Activated CD4-positive, alpha-beta T cell treated with anti-CD3 and anti-CD28 coated beads for 48 hours (primary cell): Measurements from ENCODE around the gene ZHX3.
"Not testable (repeated sequence)": the region's sequence is repeated elsewhere in the genome, so short reads cannot be mapped to it uniquely, and the experiment has no call there.

Experiments
- DNase-seq: peaks from one replicate; pipeline ENCODE4 v3.0.0-alpha.2; 2020

Gene ZHX3

DNA sequence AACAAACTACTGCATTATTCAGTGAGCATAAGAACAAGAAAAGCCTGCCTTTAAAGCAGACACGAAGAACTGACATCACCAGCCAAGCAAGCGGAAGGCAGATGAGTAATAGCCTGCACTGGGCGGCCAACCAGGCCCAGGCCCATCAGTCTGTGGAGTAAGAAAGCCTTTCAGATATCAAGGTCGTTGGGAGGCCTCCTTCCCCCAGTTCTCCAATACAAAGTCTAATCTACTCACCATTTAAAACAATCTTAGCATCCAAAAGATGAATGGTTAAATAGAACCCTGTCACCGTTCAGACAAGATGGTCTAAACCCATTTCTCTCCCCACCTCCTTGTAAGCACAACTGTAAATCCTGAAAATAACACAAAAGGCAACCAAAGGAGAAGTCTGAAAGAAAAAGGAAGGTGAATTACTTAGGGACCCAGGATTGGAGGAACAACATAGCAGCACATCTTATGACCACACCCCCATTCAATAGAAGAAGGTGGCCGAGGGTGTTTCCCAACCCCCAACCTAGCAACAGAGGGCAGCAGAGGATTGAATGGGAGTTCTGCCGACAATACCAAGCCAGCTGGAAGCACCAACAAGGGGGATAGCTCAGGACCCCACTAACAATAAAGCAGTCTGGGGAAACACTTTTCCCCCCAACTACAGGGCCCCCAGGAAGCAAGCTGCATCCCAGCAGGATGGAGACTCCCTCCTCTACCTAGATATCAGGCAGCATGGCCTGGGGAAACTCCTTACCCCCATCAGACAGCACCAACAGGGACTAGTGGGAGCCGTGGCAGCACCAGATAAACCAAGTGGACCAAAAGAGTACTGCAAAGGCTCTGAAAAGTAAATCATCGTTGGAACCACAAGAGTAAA lies 67.9 kb downstream of the ZHX3 start:
- DNase-seq = no peak

DNA sequence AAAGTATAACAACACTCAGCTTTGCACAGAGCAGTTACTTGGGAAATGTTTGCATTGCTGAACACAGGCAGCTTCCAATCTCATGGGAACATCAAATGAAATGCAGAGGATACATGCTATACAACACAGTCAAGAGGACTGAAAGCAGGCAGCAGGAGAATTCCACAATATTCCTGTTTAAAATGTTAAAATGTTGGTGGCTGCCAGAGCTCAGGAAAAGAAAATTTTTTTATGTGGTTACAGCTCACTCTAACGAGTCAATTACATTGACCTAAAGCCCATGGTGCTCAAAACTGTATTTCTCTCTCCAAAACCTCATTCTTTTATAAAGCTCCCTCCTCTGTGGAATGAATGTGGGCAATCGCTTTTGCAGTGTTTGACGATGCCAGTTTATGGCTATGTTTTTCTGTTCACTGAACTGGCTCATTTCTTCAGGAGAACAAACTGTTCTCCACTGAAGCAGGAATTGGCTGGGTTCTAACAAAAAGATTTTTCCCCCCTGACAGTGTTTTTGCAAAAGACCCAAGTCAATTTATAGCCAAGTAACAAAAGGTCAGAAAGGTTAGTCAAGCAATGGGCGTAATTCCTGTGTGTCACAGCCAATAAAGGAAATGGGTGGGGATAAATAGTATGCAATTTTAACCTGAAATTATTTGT lies 69.0 kb downstream of the ZHX3 start:
- DNase-seq = no peak

DNA sequence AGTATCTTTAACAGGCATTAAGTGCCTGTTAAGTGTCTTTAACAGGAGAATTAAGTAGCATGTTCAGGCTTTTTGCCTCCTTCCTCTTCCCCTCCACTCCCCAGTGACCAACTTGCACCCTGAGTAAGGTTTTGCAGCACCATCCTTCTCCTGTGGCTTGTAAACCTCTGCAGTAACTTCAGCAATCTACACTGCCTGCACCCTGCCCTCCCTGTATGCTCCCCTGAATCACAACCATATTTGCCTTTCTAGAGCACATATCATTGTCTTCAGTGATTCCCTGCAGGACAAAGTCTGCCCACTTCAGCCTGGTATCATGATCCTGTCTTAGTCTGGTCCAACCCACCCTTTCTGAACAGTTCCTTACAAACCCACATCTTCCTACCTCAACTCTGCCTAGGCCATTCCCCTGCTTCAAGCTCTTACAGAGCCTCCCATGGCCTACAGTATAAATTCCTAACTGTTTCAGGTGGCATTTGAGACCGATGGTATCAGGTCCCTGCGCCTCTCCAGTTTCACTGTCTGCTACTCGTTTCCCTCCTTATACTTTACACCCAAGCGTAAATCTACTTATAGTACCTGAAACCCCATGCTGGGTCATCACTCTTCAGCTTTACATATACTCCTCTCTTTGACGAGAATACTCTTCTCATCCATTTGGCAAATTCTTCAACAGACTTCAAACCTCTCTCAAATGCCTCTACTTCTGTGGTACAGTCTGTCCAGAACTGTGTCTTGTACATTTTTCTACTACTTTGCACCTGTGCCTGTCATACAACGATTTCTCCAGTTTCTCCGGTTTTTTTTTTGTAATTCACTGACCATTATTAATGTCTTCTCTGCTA lies 69.8 kb downstream of the ZHX3 start:
- DNase-seq = no peak

DNA sequence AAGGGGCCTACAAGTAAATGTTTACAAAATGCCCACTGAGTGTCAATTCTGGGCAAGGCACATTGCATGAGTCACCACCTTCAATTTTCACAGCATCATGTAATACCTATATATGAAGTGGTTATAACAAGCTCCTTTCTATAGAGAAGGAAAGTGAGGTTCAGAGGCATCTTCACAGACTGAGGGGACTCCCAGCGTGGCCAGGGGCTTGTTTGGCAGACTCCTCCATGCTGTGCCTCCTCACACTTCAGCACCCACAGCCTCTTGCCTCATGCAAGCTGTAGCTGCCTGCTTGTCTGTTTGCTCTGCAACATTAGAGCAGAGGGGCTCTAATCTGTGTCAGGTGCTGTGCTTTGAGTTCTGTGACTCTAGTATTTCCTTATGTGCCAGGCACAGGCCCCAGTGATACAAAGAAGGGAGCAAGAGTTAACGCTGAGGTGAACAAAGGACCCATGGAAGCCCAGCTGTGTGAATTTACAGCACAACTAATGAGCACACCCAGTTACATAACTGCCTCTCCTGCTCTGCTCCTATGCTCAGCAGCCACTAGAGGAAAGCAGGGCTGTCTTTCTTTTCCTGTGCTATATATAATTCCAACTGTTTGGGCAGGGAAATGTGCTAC lies 72.3 kb downstream of the ZHX3 start:
- no peak for DNase-seq

DNA sequence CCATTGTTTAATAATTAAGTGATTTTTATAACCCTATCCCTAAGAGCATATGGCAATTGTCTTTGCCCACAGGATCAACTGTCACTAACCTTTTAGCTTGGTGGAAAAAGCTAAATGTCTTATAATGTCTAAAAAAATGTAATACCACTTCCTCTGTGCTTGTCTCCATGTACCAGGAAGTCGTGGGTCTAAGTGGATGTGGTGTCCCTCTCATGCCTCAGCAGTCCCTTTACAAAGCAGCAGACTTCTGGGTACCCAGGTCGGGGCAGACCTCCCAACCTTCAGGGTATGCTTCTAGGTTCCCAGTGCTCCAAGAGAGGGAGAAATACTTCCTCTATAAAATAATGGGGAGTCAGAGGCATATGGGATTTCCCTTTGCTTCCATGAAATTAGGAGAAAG lies 74.7 kb downstream of the ZHX3 start:
- DNase-seq = no peak

DNA sequence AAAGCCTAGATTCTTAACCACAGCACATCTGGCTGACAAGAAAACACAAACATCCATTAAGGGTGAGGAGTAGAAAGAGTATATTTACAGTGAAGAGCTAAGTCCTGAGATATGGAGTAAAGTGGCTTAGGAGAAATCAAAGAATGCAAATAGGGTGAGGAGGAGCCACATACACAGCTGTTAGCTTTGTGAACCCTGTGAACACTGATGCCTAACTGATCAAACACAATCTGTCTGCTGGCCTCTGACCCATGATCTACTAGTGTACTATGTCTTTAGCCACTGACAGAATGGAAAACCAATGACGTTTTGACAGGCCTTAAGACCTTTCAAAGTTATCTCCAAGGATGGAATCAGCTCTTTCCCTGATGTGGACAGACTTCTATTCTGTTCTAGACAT lies 75.2 kb downstream of the ZHX3 start:
- DNase-seq = no peak

DNA sequence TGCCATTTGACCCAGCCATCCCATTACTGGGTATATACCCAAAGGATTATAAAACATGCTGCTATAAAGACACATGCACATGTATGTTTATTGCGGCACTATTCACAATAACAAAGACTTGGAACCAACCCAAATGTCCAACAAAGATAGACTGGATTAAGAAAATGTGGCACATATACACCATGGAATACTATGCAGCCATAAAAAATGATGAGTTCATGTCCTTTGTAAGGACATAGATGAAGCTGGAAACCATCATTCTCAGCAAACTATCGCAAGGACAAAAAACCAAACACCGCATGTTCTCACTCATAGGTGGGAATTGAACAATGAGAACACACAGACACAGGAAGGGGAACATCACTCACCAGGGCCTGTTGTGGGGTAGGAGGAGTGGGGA lies 80.3 kb downstream of the ZHX3 start:
- not testable (repeated sequence) for DNase-seq

DNA sequence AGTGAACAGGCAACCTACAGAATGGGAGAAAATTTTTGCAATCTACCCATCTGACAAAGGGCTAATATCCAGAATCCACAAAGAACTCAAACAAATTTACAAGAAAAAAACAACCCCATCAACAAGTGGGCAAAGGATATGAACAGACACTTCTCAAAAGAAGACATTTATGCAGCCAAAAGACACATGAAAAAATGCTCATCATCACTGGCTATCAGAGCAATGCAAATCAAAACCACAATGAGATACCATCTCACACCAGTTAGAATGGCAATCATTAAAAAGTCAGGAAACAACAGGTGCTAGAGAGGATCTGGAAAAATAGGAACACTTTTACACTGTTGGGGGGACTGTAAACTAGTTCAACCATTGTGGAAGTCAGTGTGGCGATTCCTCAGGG lies 80.7 kb downstream of the ZHX3 start:
- DNase-seq = not testable (repeated sequence)

DNA sequence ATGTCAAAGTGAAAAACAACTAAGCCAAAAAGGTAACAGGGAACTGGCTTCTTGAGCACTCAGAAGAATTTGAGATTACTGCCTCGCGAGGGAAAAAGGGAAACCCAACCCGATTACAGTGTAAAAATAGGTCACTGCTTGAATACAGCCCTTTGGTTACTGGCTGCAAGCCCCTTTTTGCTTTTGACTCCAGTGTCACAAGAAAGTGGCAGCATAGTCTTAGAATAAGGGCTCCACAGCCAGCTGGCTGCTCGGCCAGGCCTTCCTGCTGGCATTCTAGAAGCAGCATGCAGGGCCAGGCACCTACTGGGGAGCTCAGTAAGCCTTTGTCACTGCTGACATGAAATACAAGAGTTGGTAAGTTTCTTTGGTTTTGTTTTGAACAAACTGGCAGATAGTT lies 83.0 kb downstream of the ZHX3 start:
- DNase-seq = no peak

DNA sequence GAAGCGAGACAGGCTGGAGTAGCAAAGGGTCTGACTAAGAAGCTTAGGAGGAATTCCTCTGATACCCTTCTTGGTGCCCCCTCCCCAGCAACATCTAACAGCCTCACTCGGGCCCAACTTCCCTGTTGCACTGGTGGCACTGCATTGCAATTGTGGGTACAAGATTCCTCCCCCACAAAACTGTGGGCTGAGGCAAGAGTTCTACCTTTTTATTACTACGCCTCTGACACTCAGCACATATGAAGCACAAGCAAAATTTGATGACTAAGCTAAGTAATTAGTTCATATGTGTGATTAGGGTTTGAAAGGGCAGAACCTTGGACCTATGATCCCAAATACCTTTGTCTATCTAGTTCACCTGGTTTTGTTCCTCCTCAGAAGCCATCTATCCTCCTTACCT lies 83.5 kb downstream of the ZHX3 start:
- DNase-seq = no peak

DNA sequence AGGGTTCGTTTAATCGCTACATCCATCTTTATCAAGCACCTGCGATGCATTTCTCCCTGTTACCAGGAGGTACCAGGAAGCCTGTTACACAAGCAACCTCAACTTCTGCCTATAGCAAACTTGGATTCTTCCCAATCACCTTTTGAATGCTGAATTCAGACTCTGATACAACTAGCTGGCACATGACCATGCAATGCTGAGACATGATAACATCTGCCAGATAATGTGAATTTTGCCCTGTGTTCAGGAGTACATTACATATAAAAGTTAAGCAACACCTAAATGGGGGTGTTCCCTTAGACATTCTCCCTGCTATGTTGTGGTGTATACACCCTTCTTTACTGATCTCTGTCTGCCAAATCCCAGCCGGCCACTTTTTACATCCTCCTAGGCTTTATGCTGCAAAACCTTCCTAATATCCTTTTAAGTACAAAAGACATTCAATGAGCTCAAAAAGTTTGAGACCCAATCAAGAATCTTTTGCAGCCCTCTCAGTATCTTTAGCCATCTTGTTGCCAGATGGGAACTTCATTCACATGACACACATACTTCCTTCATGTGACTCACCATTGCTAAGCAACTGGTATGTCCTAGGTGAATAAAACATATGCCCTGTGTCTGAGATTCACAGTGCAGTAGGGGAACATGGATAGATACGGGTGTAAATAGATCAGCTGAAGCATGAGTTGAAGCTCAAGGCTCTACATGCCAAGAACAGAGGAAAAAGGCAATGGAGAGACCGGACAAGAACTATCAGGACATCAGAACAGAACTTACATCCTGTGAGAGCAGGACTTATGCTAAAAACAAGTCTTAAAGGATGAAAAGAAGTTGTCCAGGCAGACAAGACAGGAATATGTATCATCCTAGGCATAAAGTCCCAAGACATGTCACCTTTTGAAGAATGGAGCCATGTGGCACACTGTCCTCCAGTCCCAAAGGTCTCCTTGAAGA lies 84.3 kb downstream of the ZHX3 start:
- DNase-seq = no peak

DNA sequence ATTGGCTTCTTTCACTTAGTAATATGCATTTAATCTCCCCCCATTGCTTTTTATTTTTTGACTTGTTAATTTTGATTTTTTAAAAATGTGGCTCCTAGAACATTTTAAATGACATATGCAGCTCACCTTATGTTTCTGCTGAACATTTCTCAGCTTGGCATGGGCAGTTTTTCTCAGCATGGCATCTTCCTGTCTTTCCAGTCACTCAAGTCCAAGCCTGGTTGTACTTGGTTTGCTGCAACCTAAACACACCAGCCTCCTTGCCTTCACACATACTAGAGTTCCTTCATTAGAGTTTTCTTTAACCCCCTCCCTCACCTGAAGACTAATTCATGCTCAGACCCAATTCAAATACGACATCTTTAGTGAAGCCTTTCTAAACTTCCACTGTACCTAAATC lies 86.4 kb downstream of the ZHX3 start:
- DNase-seq = no peak

DNA sequence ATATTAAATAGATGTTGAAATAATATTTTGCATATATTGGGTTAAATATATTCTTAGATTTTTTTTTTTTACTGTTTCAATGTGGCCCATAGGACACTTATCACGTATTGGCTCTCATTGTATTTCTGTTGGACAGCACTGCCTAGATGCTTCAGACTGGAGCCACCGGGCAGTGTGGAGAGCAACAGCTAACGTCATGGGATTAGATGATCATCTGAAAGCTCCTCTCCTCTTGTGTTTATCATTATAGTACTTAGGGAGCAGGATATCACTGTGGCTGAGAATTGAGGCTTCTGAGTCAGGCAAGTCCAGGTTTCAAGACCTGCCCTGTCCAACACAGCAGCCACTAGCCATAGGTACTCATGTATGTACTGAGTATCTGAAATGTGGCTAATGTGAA lies 87.4 kb downstream of the ZHX3 start:
- DNase-seq = no peak

DNA sequence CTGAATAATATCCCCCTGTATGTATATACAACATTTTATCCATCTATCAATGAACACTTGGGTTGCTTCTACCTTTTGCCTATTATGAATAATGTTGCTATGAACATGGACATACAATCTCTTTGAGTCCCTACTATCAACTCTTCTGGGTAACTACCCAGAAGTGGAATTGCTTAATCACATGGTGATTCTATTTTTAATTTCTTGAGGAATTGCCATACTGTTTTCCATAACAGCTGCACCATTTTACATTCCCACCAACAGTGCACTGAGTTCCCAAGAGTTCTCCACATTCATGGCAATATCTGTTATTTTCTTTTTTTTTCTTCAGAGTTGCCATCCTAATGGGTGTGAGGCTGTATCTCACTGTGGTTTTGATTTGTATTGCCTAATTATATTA lies 88.3 kb downstream of the ZHX3 start:
- DNase-seq = no peak

DNA sequence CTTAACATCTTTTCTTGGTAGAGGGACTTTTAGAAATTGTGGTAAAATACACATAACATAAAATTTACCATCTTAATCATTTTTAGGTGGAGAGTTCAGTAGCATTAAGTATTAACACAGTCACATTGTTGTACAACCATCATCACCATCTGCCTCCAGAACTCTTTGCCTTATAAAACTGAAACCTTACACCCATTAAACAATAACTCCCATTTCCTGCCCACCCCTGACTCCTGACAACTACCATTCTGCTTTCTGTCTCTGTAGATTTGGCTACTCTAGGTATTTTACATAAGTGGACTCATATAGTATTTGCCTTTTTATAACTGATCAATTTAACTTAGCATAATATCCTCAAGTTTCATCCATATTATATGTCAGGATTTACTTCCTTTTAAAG lies 88.7 kb downstream of the ZHX3 start:
- no peak for DNase-seq

DNA sequence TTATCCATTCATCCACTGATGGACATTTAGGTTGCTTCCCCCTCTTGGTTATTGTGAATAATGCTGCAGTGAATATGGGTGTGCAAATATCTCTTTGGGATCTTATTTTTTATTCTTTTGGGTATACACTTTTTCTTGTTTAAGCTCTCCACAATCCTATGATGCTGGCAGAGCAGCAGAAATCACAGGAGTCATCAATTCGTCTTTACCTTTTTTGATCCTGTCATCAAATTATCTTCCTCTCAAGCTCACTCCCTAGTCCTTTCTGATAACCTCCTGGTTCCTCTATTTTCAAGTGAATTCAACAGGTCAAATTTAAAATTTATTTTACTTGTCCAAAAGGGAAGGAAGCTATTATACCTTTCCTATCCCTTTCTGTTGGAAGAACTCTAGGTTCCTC lies 91.1 kb downstream of the ZHX3 start:
- DNase-seq = no peak

DNA sequence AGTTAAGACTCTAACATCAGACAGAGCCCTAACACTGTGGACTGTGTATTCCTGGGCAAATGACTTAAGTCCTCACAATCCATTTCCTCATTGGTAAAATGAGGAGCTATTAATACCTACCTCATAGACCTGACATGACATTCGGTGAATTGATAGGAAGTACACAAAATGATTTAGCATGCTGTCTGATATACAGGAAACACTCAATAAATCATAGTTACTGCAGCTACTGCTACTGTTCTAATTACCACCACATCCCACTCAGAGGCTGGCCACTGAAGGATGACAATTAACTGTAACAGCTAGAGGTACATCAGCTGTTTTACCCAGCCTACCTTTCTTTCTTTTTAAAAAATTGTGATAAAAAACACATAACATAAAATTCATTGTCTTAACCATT lies 92.4 kb downstream of the ZHX3 start:
- no peak for DNase-seq

DNA sequence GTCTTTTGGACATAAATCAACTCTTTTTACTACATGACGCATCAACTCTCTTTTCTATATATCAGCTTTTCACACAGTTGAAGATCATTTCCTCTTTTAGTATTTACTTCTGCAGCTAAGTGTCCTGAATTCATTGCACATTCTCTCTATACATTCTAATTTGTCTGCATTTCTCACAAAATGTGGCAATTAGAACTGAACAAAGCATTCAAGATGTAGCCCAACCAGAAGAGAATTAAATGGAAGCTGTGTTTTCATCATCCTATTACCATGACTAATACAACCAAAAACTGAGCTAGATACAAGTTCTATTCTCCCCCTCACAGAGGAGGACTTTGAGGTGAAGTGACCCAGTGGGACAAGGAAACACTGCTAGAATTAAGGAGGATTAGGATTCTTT lies 93.2 kb downstream of the ZHX3 start:
- DNase-seq = no peak

DNA sequence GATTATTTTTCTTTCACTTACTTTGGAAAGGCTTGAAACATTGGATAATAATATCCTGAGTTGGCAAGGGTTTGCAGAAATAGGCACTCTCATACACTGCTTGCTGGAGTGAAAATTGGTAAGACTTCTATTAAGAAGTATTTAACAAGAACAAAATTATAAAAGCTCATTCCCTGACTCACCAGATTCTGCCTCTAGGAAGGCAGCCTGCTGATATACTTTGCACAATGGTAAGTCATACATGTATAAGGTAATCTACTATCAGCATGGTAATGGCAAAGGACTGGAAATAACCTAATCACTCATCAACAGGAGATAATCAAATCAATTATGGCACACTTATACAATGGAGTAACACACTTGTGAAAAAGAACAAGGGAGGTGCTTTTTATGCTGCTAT lies 94.4 kb downstream of the ZHX3 start:
- no peak for DNase-seq

DNA sequence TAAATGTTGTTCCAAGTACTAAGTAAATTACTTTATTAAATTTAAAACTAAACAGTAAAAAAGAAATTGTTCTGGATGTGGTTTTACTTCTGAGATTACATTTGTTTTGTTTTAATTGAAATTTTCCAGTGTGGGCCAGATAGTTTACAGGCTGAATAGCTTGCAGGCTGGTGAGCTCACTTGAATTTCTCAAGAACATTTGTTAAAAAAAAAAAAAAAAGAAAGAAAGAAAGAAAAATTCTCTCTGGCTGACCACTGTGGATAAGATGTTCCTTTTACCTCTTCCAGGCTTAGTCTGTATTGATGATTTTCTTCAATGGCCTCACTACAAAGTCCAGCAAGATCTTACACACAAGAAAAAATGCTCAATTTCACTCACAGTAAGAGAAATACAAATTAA lies 94.8 kb downstream of the ZHX3 start:
- DNase-seq = no peak

DNA sequence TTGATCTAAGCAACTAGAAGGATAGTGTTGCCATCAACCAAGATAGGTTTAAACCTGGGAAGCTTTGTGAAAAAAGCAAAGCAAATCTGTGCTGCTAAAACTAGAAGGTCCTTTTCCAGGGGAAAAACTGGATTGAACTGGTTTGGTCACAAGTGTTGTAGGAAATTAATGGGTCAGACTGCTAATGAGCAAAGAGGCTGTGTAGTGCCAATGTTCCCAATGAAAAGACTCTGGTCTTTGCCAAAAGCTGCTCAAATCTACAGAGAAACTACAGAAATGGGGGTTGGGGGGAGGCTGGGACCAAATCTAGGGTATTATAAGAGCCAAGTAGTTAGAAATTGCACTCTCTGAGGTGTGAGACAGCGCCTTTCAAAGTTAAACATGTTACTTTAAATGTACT lies 95.2 kb downstream of the ZHX3 start:
- no peak for DNase-seq

DNA sequence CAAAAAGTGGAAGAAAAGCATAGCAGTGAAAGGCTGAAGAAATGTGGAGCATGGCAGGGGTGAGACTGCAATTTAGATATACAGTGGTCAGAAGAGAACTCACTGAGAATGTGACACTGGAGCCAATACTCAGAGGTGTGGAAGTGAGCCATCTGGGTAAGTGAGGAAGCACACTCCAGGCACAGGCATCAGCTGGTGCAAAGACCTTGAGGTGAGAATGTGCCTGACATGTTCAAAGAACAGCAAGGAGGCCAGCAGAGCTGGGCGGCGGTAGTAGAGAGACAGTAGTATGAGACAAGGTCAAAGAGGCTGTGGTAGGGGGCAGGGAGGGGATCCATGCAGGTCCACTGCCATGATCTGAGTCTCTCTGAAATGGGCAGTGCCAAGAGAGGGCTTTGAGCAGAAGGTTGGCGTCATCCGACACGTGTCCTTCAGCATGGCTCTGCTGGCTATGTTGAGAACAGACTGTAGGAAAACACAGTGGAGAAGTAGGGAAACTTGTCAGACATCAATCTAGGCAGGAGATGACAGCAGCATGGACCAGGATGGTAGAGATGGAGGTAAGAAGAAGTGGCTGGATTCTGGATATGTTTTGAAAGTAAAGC lies 95.8 kb downstream of the ZHX3 start:
- DNase-seq = no peak
